IMR-90 (cell line): ENCODE results near the gene OR2V2. TPM values are rescaled to one million over a fixed set of nuclear protein-coding genes. Genes with fewer than 3 reads are reported as not detected.

Experiments used
- ATAC-seq: fragments of 200-7000 bp; cut with Tn5 transposase; 2 replicates; pipeline ENCODE4 v1.9.1; 2020; ENCODE audit warnings: low read depth, mild to moderate bottlenecking, moderate library complexity
- BruUV-seq: library from RNA; stranded (reverse); fragments of 400-500 nt; replicated peaks from 2 replicates; lab custom pipeline; 2021; lab: Mats Ljungman, UMichigan
- CTCF ChIA-PET: fragments of 300-600 bp; formaldehyde crosslinking; extraction: SDS; loops from one replicate; lab custom pipeline; 2021; ENCODE audit warnings: antibody characterized with exemption; lab: Yijun Ruan, JAX
- POLR2A ChIA-PET: fragments of 300-600 bp; sonication (Branson Sonifier 250); formaldehyde crosslinking; loops from one replicate; lab custom pipeline; 2022; ENCODE audit warnings: antibody characterized with exemption; ENCODE audit not compliant: unreplicated experiment; lab: Charles Lee
- DNase-seq: peaks from one replicate; pipeline ENCODE4 v3.0.0; 2013
- H2AFZ ChIP-seq: replicated peaks from 2 replicates; pipeline ENCODE3; 2013; ENCODE audit warnings: low read length, mild to moderate bottlenecking; ENCODE audit not compliant: poor library complexity
- H2AK5ac ChIP-seq: 2 replicates; pipeline ENCODE4 v1.6.1; 2013; ENCODE audit warnings: low read depth, low read length, inconsistent platforms
- H2AK9ac ChIP-seq: replicated peaks from 2 replicates; pipeline ENCODE3; 2013; ENCODE audit warnings: mild to moderate bottlenecking, low read depth, low read length, moderate library complexity; ENCODE audit not compliant: poor library complexity
- H2BK120ac ChIP-seq: 2 replicates; pipeline ENCODE4 v1.6.1; 2013; ENCODE audit warnings: low read depth, low read length, inconsistent platforms
- H2BK15ac ChIP-seq: 3 replicates; pipeline ENCODE4 v1.6.1; 2013; ENCODE audit warnings: low read depth, low read length, inconsistent platforms
- H2BK20ac ChIP-seq: 2 replicates; pipeline ENCODE4 v1.6.1; 2013; ENCODE audit warnings: low read depth, mild to moderate bottlenecking, inconsistent platforms, low read length, moderate library complexity
- H2BK5ac ChIP-seq: 2 replicates; pipeline ENCODE4 v1.6.1; 2013; ENCODE audit warnings: mild to moderate bottlenecking, low read depth, low read length, inconsistent platforms; ENCODE audit not compliant: poor library complexity, severe bottlenecking
- H3K14ac ChIP-seq: replicated peaks from 2 replicates; pipeline ENCODE4 v1.6.1; 2013; ENCODE audit warnings: low read depth, low read length, inconsistent platforms
- H3K18ac ChIP-seq: 2 replicates; pipeline ENCODE4 v1.6.1; 2013; ENCODE audit warnings: low read depth, low read length, control low read depth
- H3K23ac ChIP-seq: 2 replicates; pipeline ENCODE4 v1.6.1; 2013; ENCODE audit warnings: low read depth, low read length, inconsistent platforms
- H3K27ac ChIP-seq: 2 replicates; pipeline ENCODE4 v1.5.1; 2013; ENCODE audit warnings: mild to moderate bottlenecking, control low read depth, low read length; ENCODE audit not compliant: insufficient read depth
- H3K27me3 ChIP-seq: 2 replicates; pipeline ENCODE4 v1.6.1; 2013; ENCODE audit warnings: low read length; ENCODE audit not compliant: control insufficient read depth, insufficient read depth
- H3K36me3 ChIP-seq: 2 replicates; pipeline ENCODE4 v1.6.1; 2013; ENCODE audit warnings: low read length, mixed read lengths; ENCODE audit not compliant: control insufficient read depth, insufficient read depth
- H3K4ac ChIP-seq: 2 replicates; pipeline ENCODE4 v1.6.1; 2013; ENCODE audit warnings: low read depth, low read length, inconsistent platforms
- H3K4me1 ChIP-seq: 2 replicates; pipeline ENCODE4 v1.6.1; 2013; ENCODE audit warnings: low read length, mixed read lengths; ENCODE audit not compliant: control insufficient read depth, insufficient read depth
- H3K4me2 ChIP-seq: 2 replicates; pipeline ENCODE4 v1.6.1; 2013; ENCODE audit warnings: low read depth, mild to moderate bottlenecking, control low read depth, low read length, moderate library complexity
- H3K4me3 ChIP-seq: 2 replicates; pipeline ENCODE4 v1.5.1; 2013; ENCODE audit warnings: low read depth, mild to moderate bottlenecking, control low read depth, low read length, moderate library complexity; ENCODE audit not compliant: insufficient read depth
- H3K56ac ChIP-seq: 2 replicates; pipeline ENCODE4 v1.6.1; 2013; ENCODE audit warnings: low read length, inconsistent platforms; ENCODE audit not compliant: insufficient read depth; ENCODE audit errors: extremely low read depth
- H3K79me1 ChIP-seq, 2 experiments: 2 replicates each; pipeline ENCODE4 v1.6.1; 2013; ENCODE audit warnings: low read length in 2 of 2, inconsistent platforms in 1 of 2, low read depth in 1 of 2
- H3K9ac ChIP-seq: 2 replicates; pipeline ENCODE4 v1.6.1; 2013; ENCODE audit warnings: low read depth, low read length, control low read depth
- H3K9me1 ChIP-seq: 2 replicates; pipeline ENCODE4 v1.6.1; 2013; ENCODE audit warnings: low read length, inconsistent platforms; ENCODE audit not compliant: insufficient read depth
- H3K9me3 ChIP-seq: 2 replicates; pipeline ENCODE4 v1.6.1; 2013; ENCODE audit warnings: low read length; ENCODE audit not compliant: control insufficient read depth, insufficient read depth
- H4K20me1 ChIP-seq: 2 replicates; pipeline ENCODE4 v1.6.1; 2013; ENCODE audit warnings: low read length, inconsistent platforms; ENCODE audit not compliant: insufficient read depth
- H4K5ac ChIP-seq: 2 replicates; pipeline ENCODE4 v1.6.1; 2013; ENCODE audit warnings: mild to moderate bottlenecking, low read depth, low read length, control low read depth
- H4K8ac ChIP-seq, 2 experiments: 2 replicates each; pipeline ENCODE4 v1.6.1; 2013; ENCODE audit warnings: low read depth in 2 of 2, low read length in 2 of 2, control low read depth in 1 of 2, inconsistent platforms in 1 of 2
- H4K91ac ChIP-seq: 2 replicates; pipeline ENCODE4 v1.6.1; 2013; ENCODE audit warnings: low read depth, low read length, inconsistent platforms; ENCODE audit not compliant: insufficient read depth
- BHLHE40 ChIP-seq: fragments of 150-350 bp; IDR thresholded peaks from 2 replicates; pipeline ENCODE4 v1.6.1; 2016; ENCODE audit warnings: mild to moderate bottlenecking, low read depth, low read length
- CHD1 ChIP-seq: IDR thresholded peaks from 2 replicates; pipeline ENCODE4 v1.6.1; 2012; ENCODE audit warnings: low read depth, low read length, improper control_type of control experiment
- CTCF ChIP-seq: conservative IDR thresholded peaks from 2 replicates; pipeline ENCODE4 v1.5.1; 2012; ENCODE audit warnings: mild to moderate bottlenecking, low read depth, low read length, improper control_type of control experiment
- ELK1 ChIP-seq: fragments of 150-350 bp; IDR thresholded peaks from 2 replicates; pipeline ENCODE4 v1.6.1; 2016; ENCODE audit warnings: low read depth, mild to moderate bottlenecking, low read length, moderate library complexity, borderline replicate concordance
- FOS ChIP-seq: fragments of 150-350 bp; IDR thresholded peaks from 2 replicates; pipeline ENCODE4 v1.6.1; 2016; ENCODE audit warnings: low read depth, low read length
- MAFK ChIP-seq: IDR thresholded peaks from 2 replicates; pipeline ENCODE4 v1.6.1; 2012; ENCODE audit warnings: low read depth, low read length, improper control_type of control experiment
- MAZ ChIP-seq: IDR thresholded peaks from 2 replicates; pipeline ENCODE4 v1.6.1; 2012; ENCODE audit warnings: low read depth, mild to moderate bottlenecking, low read length, improper control_type of control experiment, moderate library complexity, borderline replicate concordance
- MXI1 ChIP-seq: IDR thresholded peaks from 2 replicates; pipeline ENCODE4 v1.6.1; 2012; ENCODE audit warnings: low read depth, mild to moderate bottlenecking, low read length, moderate library complexity, borderline replicate concordance
- RAD21 ChIP-seq: IDR thresholded peaks from 2 replicates; pipeline ENCODE4 v1.6.1; 2012; ENCODE audit warnings: low read length, improper control_type of control experiment
- RFX5 ChIP-seq: IDR thresholded peaks from 2 replicates; pipeline ENCODE4 v1.8.0; 2012; ENCODE audit warnings: low read depth, mild to moderate bottlenecking, low read length, moderate library complexity
- WGBS, 2 experiments: methylation state at CpG; one replicate each; pipeline versions ENCODE4 v1.1.5 to v1.1.7; 2013; ENCODE audit warnings: missing lambda C conversion rate in 2 of 2; ENCODE audit not compliant: insufficient read length in 1 of 2; ENCODE audit errors: extremely low coverage in 2 of 2; 5-methylcytosine and 5-hydroxymethylcytosine counted together
- dilution Hi-C: fragments of 300-500 bp; cut with HindIII; formaldehyde crosslinking; loops from one replicate; pipeline ENCODE4 v1.14.3; 2018; ENCODE audit warnings: low sequenced_read_pairs; ENCODE audit not compliant: unreplicated experiment
- in situ Hi-C: fragments of 300-500 bp; cut with MboI; formaldehyde crosslinking; loops from 3 replicates; pipeline ENCODE4 v1.14.3; 2019; ENCODE audit warnings: low sequenced_read_pairs, inconsistent platforms, mixed read lengths
- intact Hi-C: fragments of 100-400 bp; cut with micrococcal nuclease; formaldehyde crosslinking; loops from 2 replicates; pipeline ENCODE4 v1.10.0; 2022
- polyA plus RNA-seq, 3 experiments: library from polyadenylated mRNA; depleted of rRNA; stranded (reverse); fragments of >200 nt; gene quantifications; 2 replicates each; pipeline ENCODE4 v1.2.3, GENCODE V29; 2012; ENCODE audit warnings: low replicate concordance in 1 of 3
- total RNA-seq: library from RNA; depleted of rRNA; stranded (reverse); fragments of >200 nt; gene quantifications from 2 replicates; pipeline ENCODE4 v1.2.3, GENCODE V29; 2012
- TF ChIP-seq, protein P1 (sequence below): fragments of 150-350 bp; IDR thresholded peaks from 2 replicates; pipeline ENCODE4 v1.6.1; 2017; ENCODE audit warnings: mild to moderate bottlenecking, antibody characterized with exemption, low read length, low read depth

Gene OR2V2
- total and polyA plus RNA-seq, 2 of the 4 experiments (the other 2 are of a cell fraction): not detected

DNA sequence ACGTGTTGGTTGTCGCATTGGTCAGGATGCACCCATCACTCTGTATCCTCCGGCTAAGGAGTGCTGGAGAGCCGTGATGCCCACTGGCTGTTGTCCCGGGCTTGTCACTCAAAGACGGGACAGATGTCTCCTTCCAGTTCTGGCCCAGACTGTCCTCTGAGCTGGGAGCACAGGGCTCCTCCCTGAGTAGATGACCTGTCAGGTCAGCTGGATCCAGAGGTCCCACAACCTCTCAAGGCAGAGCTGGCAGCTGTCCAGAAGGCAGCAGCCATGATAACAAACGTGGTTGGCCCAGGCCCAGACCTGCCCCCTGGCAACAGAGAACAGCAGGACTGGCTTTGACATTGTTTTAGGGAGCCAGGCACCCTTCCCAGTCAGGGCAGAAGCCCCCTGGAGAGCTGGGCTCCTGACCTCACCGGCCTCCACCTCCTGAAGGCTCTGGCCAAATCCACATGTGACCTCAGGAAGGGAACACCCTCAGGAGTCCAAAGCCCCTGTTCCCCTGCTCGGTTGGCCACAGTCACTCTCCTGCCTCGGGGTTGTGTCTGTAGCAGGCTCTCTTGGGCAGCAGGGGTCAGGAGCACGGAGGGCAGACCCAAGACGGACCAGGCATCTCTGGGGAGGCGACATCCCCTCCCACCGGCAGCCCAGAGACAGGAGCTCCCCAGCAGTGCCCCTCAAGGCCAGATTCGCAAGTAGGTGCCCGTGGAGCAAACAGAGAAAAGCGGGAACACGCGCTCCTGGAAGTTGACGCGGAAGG lies 47.3 kb downstream of the OR2V2 start (continued):
- TF ChIP-seq MAZ: no peak
- no peak for TF ChIP-seq MAFK
- TF ChIP-seq MXI1: no peak
- TF ChIP-seq FOS: no peak

- H2BK15ac ChIP-seq: no peak overlapping the region
- no peak overlapping the region for H3K18ac ChIP-seq
- H3K79me1 ChIP-seq: peaks cover 10 to 11% of the 10 kb centered on the region in 2 experiments; a peak in 3 of 4 replicates
- no peaks in the 10 kb centered on the region for H3K9me3 ChIP-seq
- no peak overlapping the region for H4K5ac ChIP-seq
- no peak overlapping the region for H4K8ac ChIP-seq
- H2BK20ac ChIP-seq: no peak overlapping the region
- no peak overlapping the region for H2AFZ ChIP-seq
- H3K27ac ChIP-seq: no peak overlapping the region
- no peaks in the 10 kb centered on the region for H3K36me3 ChIP-seq
- H2AK5ac ChIP-seq: no peak overlapping the region
- no peak overlapping the region for H3K9ac ChIP-seq
- 70% methylated on average over 15 of the region's 45 CpGs; no CpG with 5 or more reads in 1 of the 2 experiments for WGBS, 2 experiments
- no peak overlapping the region for H2AK9ac ChIP-seq
- dilution Hi-C loops (no loop called here), intact Hi-C loops (no loop called here), in situ Hi-C loops (no loop called here)
- ChIA-PET POLR2A (interaction anchor here (0.6 kb wide), 1 partner anchor 42 kb away, joined by 4 read pairs; no protein-coding TSS in a partner anchor), CTCF (no interaction called here)
- no TSS peak for BruUV-seq
- DNase-seq (no peak), ATAC-seq (no peak)
- no peak overlapping the region for H3K56ac ChIP-seq
- no peak overlapping the region for H3K14ac ChIP-seq
- H4K20me1 ChIP-seq: no peaks in the 10 kb centered on the region
- H2BK5ac ChIP-seq: no peak overlapping the region
- no peak overlapping the region for H4K91ac ChIP-seq
- no peak overlapping the region for H3K4me2 ChIP-seq
- peaks cover 2% of the 10 kb centered on the region; the same call in 1 of the 2 replicates for H3K9me1 ChIP-seq
- H3K4me1 ChIP-seq: peaks cover 4% of the 10 kb centered on the region
- no peaks in the 10 kb centered on the region; the same call in 1 of the 2 replicates for H3K27me3 ChIP-seq
- H3K23ac ChIP-seq: no peak overlapping the region
- no peak overlapping the region for H3K4me3 ChIP-seq
- no peak overlapping the region for H3K4ac ChIP-seq
- H2BK120ac ChIP-seq: no peak overlapping the region
- TF ChIP-seq CHD1 (no peak), ELK1 (no peak), MAFK (no peak), MXI1 (no peak), RAD21 (no peak), MAZ (no peak), BHLHE40 (no peak), RFX5 (no peak), CTCF (no peak)
- TF ChIP-seq, protein P1, sequence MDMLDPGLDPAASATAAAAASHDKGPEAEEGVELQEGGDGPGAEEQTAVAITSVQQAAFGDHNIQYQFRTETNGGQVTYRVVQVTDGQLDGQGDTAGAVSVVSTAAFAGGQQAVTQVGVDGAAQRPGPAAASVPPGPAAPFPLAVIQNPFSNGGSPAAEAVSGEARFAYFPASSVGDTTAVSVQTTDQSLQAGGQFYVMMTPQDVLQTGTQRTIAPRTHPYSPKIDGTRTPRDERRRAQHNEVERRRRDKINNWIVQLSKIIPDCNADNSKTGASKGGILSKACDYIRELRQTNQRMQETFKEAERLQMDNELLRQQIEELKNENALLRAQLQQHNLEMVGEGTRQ: no peak
These were observed 47.9 kb downstream of the OR2V2 start for GRCh38 chr5:181195249-181195761.
